NCI-H128 (cell line): ENCODE results near the gene GJC2.
"Not testable (repeated sequence)": the region's sequence is repeated elsewhere in the genome, so short reads cannot be mapped to it uniquely, and the experiment has no call there.

Experiments
- DNase-seq: peaks from one replicate; lab custom pipeline; 2025; ENCODE audit not compliant: unreplicated experiment; lab: John Stamatoyannopoulos, UW

The GJC2 gene

DNA sequence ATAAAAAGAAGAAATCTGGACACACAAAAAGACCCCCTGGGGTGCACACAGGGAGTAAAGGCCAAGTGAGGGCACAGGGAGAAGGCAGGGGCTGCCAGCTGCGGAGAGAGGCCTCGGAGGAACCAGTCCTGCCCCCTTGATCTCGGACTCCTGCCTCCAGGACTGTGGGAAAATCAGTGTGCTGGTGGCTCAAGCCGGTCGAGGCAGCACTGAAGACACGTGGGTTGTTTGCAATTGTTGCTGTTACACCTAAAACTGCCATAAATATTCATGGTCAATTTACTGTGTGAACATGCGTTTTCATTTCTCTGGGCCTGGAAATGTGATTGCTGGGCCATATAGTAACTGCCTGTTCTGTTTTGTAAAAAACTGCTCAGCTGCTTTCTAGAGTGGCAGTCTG, 34.4 kb downstream of the GJC2 start:
- no peak for DNase-seq

DNA sequence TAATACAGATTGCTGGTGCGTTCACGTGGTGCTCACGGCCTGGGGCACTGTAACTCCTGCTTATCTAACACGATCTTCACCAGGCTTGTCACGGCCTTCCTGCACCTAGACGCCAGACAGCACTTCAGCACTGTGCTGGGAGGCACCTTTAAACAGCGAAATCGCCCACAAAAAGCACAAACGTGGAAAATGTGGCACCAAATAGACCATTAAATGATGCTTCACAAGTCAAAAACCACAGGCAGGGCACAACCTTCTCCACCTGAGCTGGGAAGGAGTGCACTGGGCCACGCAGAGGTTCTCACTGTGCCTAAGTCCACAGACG, 35.9 kb downstream of the GJC2 start:
- DNase-seq = no peak

DNA sequence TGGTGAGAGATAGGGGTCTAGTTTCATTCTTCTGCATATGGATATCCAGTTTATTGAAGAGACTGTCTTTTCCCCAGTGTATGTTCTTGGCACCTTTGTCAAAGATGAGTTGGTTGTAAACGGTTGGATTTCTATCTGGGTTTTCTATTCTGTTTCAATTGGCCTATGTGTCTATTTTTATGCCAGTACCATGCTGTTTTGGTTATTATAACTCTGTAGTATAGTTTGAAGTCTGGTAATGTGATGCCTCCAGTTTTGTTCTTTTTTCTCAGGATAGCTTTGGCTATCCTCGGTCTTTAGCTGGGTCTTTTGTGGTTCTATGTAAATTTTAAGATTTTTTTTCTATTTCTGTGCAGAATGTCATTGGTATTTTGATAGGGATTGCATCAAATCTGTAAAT, 38.5 kb downstream of the GJC2 start:
- not testable (repeated sequence) for DNase-seq

DNA sequence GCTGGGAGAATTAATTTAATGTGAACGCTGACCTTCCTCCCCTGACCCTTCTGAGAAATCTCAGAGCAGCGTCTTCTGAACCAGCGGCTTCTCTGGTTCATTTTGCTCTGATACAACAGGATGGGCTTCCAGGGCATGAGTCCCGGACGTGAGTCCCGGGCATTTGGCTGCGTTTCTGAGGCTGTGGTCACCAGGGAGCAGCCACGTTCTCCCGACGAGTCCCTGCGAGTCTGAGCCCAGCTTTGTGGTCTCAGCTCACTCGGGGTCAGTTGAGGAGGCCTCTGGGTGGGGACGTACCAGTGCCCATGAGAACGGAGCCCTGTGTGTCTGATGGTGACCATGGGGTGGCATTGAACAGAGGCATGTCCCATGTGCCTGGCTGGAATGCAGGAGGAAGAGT, 40.5 kb downstream of the GJC2 start:
- DNase-seq = no peak

DNA sequence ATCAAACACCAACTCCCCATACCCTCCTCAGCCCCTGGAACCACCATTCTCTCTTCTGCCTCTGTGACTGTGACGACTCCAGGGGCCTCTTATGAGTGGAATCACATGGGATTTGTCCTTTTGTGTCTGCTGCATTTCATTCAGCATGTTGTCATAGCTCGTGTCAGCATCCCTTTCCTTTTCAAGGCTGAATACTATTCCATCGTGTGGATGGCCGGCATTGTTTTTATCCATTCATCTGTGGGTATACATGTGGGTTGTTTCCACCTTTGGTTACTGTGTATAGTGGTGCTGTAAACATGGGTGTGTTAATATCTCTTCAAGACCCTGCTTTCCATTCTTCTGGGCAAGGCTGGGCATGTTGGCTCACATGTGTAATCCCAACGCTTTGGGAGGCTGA, 41.0 kb downstream of the GJC2 start:
- no peak for DNase-seq

DNA sequence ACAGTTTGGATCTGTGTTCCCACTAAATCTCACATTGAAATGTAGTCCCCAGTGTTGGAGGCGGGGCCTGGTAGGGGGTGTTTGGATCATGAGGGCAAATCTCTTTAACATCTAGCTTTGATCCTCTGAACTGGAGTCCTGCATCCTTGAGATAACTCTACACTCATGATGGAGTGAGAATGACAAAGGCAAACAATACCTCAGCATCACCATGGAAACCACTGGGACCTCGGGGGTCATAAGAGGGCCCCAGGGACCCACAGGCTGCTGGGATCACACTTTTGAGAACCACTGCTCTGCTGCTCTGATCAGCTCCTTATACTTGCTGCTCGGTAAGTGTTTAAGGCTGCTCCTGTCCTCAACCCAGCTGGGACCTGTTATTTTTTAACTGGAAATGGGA, 44.7 kb downstream of the GJC2 start:
- no peak for DNase-seq

DNA sequence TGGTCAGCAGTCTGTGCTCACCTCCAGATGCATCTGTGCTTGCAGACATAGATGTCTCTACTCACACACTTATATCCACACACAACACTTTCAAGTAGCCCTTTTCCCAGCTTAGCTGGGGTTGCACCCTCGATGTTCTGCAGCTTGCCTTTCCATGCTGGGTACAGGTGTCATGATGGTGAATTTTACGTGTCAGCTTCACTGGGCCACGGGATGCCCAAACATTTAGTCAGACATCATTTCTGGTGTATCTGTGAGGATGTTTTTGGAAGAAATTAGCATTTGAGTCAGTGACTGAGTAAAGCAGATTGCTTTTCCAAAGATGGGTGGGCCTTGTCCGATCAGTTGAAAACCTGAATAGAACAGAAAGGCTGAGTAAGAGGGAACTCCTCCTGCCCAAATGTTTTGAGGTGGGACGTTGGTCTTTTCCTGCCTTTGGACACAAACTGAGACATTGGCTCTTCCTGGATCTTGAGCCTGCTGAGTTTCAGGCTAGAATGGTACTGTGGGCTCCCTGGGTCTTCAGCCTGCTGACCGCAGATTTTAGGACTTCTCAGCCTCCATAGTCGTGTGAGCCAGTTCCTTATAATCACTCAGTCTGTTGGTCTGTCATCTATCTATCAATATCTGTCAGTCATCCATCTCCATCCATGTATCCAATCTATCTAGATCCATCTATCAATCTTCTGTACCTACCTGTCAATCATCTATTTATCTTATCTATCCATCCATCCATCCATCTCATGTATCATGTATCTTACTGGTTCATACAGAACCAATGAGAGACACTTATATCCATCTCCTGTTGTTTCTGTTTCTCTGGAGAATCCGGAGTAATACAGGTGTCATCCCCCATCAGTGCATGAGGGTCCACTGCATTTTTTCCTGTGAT, 45.4 kb downstream of the GJC2 start:
- DNase-seq = no peak

DNA sequence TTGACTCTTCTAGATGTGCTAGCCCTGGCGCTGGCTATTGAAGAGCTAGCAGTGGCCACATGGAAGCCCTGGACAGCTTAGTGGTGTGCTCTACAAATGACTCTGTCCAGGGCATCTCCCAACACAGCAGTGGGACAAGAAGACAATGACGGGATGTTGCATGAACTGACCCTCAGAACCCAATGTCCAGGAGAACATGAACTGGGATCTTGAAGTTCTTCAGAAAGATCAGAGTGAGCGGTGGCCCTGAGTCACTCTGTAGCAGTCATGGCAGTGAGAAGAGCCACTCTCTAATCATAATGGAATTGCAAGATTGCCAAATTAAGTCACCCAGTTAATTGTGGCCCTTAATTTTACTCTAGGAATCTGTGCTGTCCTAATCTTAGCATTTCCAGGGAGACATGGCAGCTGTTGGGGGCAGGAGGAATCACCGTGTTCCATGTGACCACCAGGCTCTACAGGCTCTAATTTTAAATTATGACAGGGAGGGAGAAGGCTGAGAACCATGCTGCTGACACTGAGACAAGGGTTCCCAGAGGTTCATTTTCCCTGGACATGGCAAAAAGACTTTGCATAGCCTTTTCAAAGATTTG, 47.9 kb downstream of the GJC2 start:
- no peak for DNase-seq

DNA sequence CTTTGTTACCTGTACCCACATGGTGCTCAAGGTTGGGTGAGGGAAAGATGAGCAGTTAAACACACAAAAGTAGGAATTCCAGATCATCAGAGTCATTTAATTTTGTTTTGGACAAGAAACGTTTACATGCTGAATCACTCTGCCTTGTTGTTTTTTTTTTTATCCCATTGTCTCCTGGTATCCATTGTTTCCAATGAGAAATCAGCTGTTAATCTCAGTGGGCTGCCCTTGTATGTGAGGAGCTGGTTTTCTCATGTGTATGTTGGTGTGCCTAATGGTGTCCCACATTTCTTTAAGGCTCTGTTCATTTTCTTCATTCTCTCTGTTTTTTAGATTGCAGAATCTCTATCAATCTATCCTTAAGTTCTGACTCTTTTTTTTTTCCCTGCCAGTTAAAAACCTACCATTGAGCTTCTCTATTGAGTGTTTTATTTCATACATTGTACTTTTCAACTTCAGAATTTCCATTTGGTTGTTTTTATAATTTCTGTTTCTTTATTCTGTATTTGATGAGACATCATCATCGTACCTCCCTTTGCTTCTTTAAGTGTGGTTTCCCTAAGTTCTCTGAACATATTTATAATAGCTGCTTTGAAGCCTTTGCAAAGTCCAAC, 49.4 kb downstream of the GJC2 start:
- no peak for DNase-seq

DNA sequence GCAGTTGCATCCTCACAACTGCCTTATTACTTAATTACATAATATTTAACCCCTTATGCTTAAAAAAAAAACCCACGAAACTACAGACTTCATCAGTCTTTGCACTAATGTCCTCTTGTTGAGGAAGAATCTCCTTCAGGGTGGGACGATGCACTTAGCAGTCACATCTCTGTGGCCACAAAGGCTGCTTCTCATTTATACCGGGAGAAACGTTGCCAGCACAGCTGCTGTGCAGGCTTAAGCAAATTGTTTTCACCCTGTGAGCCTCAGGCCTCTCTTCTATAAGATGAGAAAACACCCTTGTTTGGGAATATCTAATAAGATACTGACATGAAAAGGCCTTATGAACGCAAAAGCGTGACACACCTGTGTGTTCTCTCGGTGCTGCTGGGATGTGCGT, 55.2 kb downstream of the GJC2 start:
- DNase-seq = no peak

DNA sequence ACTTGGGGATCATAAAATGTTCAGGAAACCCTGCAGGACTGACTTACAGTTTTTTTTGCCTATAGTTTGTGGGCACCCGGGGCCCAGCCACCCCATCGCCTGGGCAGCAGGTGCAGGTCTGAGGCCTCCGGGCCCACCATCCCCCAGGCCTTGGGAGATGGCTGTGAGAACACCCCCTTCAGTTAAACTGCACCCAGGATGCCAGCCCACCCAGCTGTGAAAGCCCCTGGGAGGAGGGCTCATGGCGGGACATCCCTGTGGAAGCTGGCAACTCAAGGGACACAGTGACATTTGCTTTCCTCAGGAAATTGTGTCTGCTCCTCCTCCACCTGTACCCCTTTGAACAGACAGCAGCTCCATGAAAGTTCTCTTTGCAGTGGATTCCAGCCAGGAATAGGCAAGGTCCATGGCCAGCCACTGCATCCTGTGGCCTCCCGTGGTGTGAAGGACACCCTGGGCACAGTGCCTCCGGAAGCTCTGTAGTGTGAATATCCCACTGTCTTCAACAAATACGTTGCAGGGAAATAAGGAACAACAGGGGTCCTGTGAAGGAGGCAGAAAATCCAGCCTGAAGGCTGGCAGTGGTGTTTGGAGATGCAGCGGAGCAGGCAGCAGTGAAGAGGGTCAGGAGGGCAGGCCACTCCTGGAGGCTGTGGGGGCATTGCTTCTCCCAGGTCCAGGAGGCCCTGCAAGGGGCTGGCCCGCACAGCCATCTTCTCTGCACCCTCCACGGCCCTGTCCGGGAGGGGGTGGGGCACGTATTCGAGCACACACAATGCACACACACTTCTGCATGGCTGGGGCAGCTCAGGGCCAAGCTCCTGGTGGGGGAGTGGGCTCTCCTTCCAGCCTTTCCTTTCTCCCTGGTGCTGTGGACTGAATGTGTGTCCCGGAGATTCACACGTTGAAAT, 56.1 kb downstream of the GJC2 start:
- no peak for DNase-seq

DNA sequence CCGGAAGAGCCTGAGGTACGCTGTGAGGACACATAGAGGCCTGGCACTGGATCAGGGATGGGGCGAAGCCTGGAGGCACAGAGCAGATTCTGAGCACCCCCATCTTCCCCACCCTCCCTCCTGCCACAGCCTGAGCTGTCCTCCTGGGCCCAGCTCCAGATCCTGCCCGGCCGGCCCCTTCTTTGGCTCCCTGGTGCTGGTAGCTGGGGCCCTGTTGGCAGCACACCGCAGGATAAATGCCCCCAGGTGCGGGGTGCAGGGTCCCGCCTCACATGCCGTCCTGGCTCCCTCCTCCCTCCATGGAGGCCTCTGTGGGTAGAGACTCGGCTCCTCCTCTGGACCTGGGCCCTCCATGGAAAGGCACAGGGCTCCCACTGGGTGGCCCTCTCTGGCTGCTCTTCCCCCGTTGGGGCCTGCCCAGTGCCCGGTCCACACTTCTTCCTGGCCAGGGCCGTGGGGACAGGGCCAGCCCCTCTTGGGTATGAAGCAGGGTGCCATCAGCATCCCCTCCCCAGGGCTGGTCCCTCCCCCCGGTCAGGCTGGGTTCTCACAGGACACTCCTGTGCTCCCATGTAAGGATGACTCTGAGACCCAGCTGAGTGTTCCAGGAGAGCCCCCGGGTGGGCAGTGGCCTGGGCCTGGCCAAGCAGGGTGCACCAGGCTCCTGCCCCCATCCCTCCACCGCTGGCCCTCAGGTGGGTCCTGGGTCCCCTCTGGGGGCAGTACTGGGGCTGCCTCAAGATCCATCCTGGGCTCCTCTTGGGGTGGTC, 57.0 kb downstream of the GJC2 start:
- DNase-seq = no peak

DNA sequence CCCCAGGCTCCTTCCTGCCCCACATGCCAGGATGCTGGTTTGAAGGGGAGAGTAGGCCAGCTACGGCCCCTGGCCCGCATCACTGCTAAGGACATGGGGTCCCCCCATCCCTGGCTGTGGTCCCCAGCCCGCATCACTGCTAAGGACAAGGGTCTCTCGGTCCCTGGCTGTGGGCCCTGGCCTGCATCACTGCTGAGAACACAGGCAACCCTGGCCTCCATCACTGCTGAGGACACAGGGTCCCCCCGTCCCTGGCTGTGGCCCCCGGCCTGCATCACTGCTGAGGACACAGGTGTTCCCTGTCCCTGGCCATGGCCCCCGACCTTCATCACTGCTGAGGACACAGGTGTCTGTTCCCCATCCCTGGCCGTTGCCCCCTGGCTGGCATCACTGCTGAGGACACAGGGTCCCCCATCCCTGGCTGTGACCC, 57.7 kb downstream of the GJC2 start:
- no peak for DNase-seq

DNA sequence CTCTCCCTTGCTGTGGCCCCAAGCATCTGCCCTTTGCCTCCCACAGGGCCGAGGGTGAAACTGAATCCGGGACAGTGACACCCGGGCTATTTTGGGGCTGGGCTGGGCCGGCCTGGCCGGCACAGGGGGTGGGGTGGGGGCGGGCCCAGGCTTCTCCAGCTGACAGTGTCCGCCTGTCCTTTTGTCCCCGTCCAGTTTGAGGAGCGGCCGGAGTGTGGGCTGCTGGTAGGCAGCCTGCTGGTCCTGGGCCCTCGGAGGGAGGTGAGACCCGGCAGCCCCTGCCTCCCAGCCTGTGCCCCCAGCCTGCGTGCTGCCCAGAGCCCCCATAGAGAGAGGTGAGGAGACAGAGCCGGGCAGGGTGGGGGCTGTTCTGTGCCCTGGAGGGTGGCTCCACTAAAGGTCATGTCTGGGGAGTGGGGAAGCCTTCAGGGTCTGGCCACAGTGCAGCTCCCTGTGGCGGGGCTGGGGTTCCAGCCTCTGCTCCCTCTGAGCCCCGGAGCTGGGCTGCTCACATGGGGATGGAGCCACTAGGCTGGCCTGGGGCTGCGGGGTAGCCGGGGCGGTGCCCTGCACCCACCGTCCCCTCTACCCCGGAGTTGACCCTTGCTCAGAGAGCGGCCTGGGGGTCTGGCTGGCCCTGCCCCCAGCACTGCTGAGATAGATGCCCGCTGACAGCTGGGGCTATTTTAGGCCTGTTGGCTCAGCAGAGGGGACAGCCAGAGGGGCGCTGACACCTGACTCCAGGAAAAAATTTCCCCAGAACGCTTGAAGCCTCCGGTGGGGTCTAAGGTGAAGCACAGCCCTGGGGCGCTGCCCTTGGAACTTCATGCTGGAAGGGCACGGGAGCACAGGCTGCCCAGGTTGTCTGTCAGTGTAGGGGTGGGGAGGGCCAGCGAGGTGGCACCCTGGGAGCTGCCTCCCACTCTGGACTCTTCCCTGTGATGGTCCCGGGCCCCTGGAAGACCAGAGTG, 58.4 kb downstream of the GJC2 start, which contains the start of gene OBSCN:
OBSCN (plus strand) TSS at position 194 of the 971 bp plus-strand sequence. CDS start 3,740 bp downstream, outside the sequence.
- no peak for DNase-seq

DNA sequence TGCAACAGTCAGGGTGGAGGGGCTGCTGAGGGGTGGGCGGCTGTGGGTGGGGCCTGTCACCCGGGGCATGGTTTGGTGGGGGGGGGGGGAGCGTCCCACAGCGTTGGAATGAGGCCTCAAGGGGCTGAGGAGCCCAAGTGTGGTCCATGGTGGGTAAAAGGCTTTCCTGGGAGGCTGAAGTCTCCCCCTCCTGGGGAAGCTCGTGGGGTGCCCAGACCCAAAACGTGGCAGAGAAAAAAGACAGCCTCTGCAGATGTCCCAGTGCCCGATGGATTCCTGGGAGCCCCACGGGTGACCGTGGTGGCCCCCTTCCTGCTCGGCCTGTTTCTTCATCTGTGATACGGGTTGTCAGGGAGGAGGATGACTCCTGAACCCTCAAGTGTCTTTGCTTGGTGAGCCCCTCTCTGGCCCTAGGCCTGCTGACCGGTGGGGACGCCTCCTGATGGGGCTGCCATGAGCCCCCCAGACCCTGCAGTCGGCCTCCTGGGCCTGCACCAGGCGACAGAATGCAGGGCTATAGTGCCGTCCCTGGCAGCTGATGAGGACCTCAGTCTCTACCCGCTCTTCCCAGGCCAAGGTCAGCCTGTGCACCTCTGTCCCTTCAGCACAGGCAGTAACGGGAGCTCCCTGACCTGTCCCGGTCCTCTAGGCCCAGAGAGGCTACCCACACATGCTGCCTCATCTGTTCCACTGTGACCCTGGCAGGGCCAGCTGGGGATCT, 59.3 kb downstream of the GJC2 start:
- DNase-seq = no peak
